ENCODE measurements around the gene RELT.

Gene RELT

DNA sequence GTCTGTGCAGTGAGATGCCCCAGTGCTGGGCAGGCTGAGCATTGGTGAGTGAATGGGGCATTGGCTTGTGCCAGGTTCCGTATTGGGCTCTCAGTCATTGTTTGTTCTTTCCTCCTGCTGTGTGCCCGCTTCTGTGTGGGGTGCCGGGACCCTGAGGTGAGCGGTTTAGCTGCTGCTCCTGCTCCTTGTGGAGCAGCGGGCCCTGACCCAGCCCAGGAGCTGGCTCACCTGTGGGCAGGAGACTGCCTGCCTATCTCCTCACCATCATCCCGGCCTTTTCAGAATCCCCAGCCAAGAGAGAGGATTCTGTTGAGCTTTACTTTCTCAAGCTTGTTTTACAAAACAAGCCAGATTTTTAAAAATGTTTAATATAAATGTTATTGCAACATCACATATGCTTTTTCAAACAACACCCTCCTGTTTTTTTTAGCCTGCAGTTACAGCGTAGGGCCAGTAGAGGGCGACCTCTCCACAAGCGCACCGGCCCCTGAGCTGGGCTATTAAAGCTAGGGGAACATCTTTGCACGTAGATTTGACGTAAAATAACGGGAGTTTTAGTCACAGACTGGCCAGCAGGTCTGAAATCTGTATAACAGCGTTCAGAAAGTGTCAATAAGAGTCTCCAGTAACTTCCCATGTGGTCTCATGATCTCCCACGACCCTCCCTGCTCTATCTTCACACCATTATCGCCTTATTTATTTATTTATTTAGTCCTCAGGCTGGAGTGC lies 25.1 kb upstream of the RELT start:
- Histone ChIP-seq H3K27me3 (ENCODE audit: low read depth, low read length) (no peaks in the 10 kb centered on the region), H3K4me1 (ENCODE audit: control insufficient read depth in 1 of 2, insufficient read depth in 2 of 2, low read length in 2 of 2) (peaks cover 4 to 15% of the 10 kb centered on the region in 2 donors), H3K27ac (ENCODE audit: low read length) (no peak overlapping the region), H3K36me3 (ENCODE audit: control insufficient read depth in 1 of 2, insufficient read depth in 2 of 2, low read length in 2 of 2) (peaks cover 0 to 31% of the 10 kb centered on the region in 2 donors), H3K9me3 (ENCODE audit: control insufficient read depth in 1 of 2, low read length in 2 of 2) (no peaks in the 10 kb centered on the region), H3K4me3 (ENCODE audit: low read depth in 1 of 2, low read length in 2 of 2) (no peak overlapping the region)

DNA sequence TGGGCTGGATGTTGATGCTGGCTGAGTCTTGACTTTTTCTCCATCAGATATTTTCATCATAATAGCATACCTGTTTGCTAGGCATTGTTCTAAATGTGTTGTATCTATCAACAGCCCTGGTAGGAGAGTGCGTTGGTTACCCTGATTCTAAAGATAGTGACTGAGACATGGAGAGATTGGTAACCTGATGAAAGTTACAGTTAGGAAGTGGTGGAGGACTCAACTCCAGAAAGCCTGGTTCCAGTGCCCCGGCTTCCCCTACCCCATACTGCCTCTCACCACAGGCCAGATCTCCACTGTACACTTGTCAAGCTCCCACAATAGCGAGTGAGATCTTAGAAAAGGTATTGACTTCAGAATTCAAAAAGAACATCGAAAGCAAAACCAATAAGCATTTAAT lies 22.8 kb upstream of the RELT start:
- Histone ChIP-seq H3K9me3 (ENCODE audit: control insufficient read depth in 1 of 2, low read length in 2 of 2) (no peaks in the 10 kb centered on the region), H3K4me3 (ENCODE audit: low read depth in 1 of 2, low read length in 2 of 2) (no peak overlapping the region), H3K4me1 (ENCODE audit: control insufficient read depth in 1 of 2, insufficient read depth in 2 of 2, low read length in 2 of 2) (peaks cover 4 to 15% of the 10 kb centered on the region in 2 donors), H3K36me3 (ENCODE audit: control insufficient read depth in 1 of 2, insufficient read depth in 2 of 2, low read length in 2 of 2) (peaks cover 0 to 35% of the 10 kb centered on the region in 2 donors), H3K27me3 (ENCODE audit: low read depth, low read length) (no peaks in the 10 kb centered on the region), H3K27ac (ENCODE audit: low read length) (no peak overlapping the region)

DNA sequence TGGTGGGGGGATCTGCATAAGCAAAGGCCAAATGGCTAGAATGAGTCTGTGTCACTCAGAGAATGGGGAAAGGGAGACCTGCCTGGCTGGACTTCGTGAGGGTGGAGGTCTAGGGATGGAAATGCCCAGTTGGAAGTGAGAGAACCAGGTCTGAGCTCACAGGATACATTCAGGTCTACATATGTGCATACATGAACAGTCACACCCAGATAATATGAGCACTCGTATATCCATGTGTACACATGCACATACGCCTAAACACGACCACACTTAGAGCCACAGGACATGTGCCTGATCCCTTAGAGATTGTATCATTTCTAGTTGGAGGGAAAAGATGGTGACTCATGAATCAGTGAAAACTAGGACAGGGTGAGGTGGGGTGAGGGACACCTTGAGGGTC lies 21.1 kb upstream of the RELT start:
- Histone ChIP-seq H3K9me3 (ENCODE audit: control insufficient read depth in 1 of 2, low read length in 2 of 2) (no peaks in the 10 kb centered on the region), H3K27me3 (ENCODE audit: low read depth, low read length) (no peaks in the 10 kb centered on the region), H3K4me1 (ENCODE audit: control insufficient read depth in 1 of 2, insufficient read depth in 2 of 2, low read length in 2 of 2) (peaks cover 4 to 12% of the 10 kb centered on the region in 2 donors), H3K27ac (ENCODE audit: low read length) (no peak overlapping the region), H3K4me3 (ENCODE audit: low read depth in 1 of 2, low read length in 2 of 2) (no peak overlapping the region), H3K36me3 (ENCODE audit: control insufficient read depth in 1 of 2, insufficient read depth in 2 of 2, low read length in 2 of 2) (peaks cover 8 to 50% of the 10 kb centered on the region in 2 donors)

DNA sequence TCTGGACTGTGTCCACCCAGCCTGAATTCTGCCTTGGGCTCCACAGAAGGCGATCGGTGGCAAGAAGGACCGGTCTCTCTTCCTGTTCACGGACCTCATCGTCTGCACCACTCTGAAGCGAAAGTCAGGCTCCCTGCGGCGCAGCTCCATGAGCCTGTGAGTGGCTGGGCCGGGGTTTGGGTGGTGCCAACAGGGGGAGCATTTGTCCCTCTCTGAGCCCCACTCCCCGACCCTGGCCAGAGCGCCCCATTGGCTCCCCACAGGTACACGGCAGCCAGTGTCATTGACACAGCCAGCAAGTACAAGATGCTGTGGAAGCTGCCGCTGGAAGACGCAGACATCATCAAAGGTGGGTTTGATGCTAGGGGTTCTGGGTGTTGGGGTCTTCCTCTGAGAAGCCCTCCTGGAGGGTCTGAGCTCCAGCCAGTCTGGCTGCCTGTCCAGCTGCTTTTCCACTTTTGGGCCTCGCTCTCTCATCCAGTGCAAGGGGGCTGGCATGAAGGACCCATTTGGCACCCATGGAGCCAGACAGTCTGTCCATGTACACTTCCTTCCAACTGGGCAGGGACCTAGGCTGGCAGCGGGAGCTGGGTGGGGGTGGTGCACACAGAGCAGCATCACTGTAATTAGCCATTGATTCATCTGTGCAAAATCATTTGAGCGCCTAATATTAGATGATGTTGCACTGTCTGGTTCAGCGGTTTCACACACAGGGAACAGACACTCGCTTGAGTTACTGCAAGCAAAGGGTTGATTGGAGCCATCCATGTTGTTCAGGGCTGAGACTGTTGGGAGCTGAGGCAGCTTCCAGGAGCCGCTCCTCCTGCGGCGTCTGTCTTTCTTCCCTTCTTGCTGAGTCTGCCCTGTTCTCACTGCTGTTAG lies 19.0 kb upstream of the RELT start:
- peaks cover 8 to 71% of the 10 kb centered on the region in 2 donors for H3K36me3 ChIP-seq (ENCODE audit: control insufficient read depth in 1 of 2, insufficient read depth in 2 of 2, low read length in 2 of 2)
- peaks cover 0 to 6% of the 10 kb centered on the region in 2 donors for H3K4me1 ChIP-seq (ENCODE audit: control insufficient read depth in 1 of 2, insufficient read depth in 2 of 2, low read length in 2 of 2)
- H3K27ac ChIP-seq (ENCODE audit: low read length): no peak overlapping the region
- H3K9me3 ChIP-seq (ENCODE audit: control insufficient read depth in 1 of 2, low read length in 2 of 2): no peaks in the 10 kb centered on the region
- H3K4me3 ChIP-seq (ENCODE audit: low read depth in 1 of 2, low read length in 2 of 2): no peak overlapping the region
- H3K27me3 ChIP-seq (ENCODE audit: low read depth, low read length): no peaks in the 10 kb centered on the region

DNA sequence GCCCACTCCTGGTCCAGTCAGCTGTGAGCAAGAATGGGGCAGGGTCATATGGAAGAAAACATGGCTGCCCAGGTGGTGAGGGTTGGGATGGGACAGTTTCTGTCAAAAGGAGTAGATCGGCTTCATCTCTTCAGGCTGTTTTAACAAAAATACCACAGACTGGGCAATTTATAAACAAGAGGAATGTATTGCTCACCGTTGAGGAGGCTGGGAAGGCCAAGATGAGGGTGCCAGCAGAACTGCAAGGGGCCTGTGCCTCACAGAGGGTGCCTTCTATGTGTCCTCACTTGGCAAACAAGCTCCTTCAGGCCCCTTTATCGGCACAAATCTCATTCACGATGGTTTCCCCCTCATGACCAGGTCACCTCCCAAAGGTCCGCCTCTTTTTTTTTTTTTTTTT lies 18.1 kb upstream of the RELT start:
- Histone ChIP-seq H3K36me3 (ENCODE audit: control insufficient read depth in 1 of 2, insufficient read depth in 2 of 2, low read length in 2 of 2) (peaks cover 13 to 76% of the 10 kb centered on the region in 2 donors), H3K9me3 (ENCODE audit: control insufficient read depth in 1 of 2, low read length in 2 of 2) (no peaks in the 10 kb centered on the region), H3K4me1 (ENCODE audit: control insufficient read depth in 1 of 2, insufficient read depth in 2 of 2, low read length in 2 of 2) (peaks cover 0 to 6% of the 10 kb centered on the region in 2 donors), H3K27me3 (ENCODE audit: low read depth, low read length) (no peaks in the 10 kb centered on the region), H3K4me3 (ENCODE audit: low read depth in 1 of 2, low read length in 2 of 2) (no peak overlapping the region), H3K27ac (ENCODE audit: low read length) (no peak overlapping the region)

DNA sequence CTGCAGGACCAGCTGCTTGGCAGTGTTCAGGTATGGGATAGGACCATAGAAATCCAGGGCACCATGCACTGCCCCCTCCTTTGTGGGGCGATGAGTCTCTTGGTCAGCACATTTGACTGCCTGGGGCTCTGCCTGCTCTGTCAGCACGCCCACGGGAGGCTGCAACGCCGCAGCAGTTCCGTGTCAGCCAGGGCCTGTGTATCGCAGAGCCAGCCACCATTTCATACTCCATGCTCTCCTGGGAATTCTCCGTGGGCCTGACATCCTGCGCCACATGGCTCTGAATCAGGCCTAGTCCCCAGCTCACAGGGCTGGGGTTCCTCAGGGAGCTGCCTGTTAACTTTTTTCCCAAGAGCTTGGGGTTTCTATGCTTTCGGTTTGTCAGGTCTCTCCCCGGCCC lies 16.9 kb upstream of the RELT start:
- Histone ChIP-seq H3K4me1 (ENCODE audit: control insufficient read depth in 1 of 2, insufficient read depth in 2 of 2, low read length in 2 of 2) (peaks cover 0 to 6% of the 10 kb centered on the region in 2 donors), H3K27me3 (ENCODE audit: low read depth, low read length) (no peaks in the 10 kb centered on the region), H3K27ac (ENCODE audit: low read length) (no peak overlapping the region), H3K9me3 (ENCODE audit: control insufficient read depth in 1 of 2, low read length in 2 of 2) (no peaks in the 10 kb centered on the region), H3K4me3 (ENCODE audit: low read depth in 1 of 2, low read length in 2 of 2) (no peak overlapping the region), H3K36me3 (ENCODE audit: control insufficient read depth in 1 of 2, insufficient read depth in 2 of 2, low read length in 2 of 2) (peaks cover 16 to 85% of the 10 kb centered on the region in 2 donors)

DNA sequence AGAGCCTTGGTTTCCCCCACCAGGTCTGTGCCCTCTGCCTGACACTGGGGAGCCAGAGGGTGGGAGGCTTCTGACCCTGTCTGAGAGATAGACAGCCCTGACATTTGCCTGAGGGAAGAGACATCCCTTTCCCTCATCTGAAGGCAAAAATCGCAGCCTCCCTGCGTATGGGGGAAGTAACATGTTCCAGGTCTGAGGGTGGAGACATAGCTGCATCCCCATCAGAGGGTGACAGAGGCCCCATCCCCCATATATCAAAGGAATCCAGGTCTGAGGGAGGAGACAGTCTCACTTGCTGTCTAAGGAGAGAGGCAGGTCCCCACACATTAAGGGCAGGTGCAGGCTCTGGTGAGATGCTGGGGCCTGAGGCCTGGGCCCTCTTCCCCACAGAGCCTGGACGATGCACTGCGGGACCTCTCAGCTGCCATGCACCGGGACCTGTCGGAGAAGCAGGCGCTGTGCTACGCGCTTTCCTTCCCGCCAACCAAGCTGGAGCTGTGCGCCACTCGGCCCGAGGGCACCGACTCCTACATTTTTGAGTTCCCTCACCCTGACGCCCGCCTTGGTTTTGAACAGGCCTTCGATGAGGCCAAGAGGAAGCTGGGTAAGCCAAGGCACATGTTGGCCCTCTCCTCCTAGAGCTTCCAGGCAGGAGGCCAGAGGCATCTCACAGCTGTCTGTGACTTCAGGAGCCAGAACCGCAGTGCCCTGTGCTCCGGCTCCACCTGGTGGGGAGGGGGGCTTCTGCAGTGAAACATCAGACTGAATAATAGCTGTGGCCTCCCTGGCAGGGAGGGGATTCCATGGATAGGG lies 16.1 kb upstream of the RELT start:
- peaks cover 20 to 93% of the 10 kb centered on the region in 2 donors for H3K36me3 ChIP-seq (ENCODE audit: control insufficient read depth in 1 of 2, insufficient read depth in 2 of 2, low read length in 2 of 2)
- no peaks in the 10 kb centered on the region for H3K27me3 ChIP-seq (ENCODE audit: low read depth, low read length)
- H3K4me1 ChIP-seq (ENCODE audit: control insufficient read depth in 1 of 2, insufficient read depth in 2 of 2, low read length in 2 of 2): peaks cover 0 to 6% of the 10 kb centered on the region in 2 donors
- no peak overlapping the region for H3K27ac ChIP-seq (ENCODE audit: low read length)
- no peaks in the 10 kb centered on the region for H3K9me3 ChIP-seq (ENCODE audit: control insufficient read depth in 1 of 2, low read length in 2 of 2)
- no peak overlapping the region for H3K4me3 ChIP-seq (ENCODE audit: low read depth in 1 of 2, low read length in 2 of 2)

DNA sequence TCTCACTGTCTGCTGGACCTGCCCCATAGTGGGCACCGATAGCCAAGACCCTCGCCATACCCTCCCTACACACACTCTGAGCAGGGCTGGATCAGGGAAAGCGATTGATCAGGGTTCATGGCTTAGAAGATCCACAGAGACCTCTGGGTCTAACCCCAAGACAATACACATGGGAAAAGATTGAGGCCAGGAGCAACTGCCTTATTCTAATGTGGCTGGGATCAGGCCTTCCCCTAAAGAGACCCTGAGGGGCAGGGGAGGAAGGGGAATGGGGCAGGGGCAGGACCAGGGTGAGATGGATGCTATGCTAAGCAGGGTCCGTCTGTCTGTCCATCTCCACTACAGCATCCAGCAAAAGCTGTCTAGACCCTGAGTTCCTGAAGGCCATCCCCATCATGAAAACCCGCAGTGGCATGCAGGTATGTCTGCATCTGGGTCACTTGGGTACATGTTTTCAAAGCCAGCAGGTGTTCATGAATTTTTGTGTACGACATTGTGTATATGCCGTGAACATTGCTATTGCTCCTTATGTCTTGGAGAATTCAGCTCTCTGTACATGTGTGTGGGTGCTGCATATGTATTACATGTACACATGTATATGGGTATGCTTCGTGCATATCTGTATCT lies 15.3 kb upstream of the RELT start:
- no peak overlapping the region for H3K27ac ChIP-seq (ENCODE audit: low read length)
- H3K4me1 ChIP-seq (ENCODE audit: control insufficient read depth in 1 of 2, insufficient read depth in 2 of 2, low read length in 2 of 2): peaks cover 0 to 6% of the 10 kb centered on the region in 2 donors
- H3K9me3 ChIP-seq (ENCODE audit: control insufficient read depth in 1 of 2, low read length in 2 of 2): no peaks in the 10 kb centered on the region
- no peaks in the 10 kb centered on the region for H3K27me3 ChIP-seq (ENCODE audit: low read depth, low read length)
- H3K4me3 ChIP-seq (ENCODE audit: low read depth in 1 of 2, low read length in 2 of 2): no peak overlapping the region
- peaks cover 27 to 95% of the 10 kb centered on the region in 2 donors for H3K36me3 ChIP-seq (ENCODE audit: control insufficient read depth in 1 of 2, insufficient read depth in 2 of 2, low read length in 2 of 2)

DNA sequence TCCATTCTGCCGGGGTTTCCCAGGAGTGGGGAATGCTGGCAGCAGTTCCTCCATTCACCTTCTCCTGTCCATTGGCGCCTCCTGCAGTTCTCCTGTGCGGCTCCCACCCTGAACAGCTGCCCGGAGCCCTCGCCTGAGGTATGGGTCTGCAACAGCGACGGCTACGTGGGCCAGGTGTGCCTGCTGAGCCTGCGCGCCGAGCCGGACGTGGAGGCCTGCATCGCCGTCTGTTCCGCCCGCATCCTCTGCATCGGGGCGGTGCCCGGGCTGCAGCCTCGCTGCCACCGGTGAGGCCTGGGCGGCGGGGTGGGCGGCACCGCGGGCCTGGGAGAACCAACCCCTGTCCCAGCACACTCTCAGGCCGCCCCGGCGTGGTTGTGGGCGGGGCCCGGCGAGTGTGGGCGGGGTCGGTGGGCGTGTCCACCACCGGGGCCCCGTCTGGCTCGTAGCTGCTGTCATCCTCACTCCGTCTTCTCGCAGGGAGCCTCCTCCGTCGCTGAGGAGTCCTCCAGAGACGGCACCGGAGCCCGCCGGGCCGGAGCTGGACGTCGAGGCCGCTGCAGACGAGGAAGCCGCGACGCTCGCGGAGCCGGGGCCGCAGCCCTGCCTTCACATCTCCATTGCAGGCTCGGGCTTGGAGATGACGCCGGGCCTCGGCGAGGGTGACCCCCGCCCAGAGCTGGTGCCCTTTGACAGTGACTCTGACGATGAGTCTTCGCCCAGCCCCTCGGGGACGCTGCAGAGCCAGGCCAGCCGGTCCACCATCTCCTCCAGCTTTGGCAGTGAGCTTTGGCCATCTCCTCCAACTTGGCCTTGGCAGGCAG lies 14.0 kb upstream of the RELT start:
- Histone ChIP-seq H3K27ac (ENCODE audit: low read length) (no peak overlapping the region), H3K27me3 (ENCODE audit: low read depth, low read length) (no peaks in the 10 kb centered on the region), H3K4me1 (ENCODE audit: control insufficient read depth in 1 of 2, insufficient read depth in 2 of 2, low read length in 2 of 2) (peaks cover 0 to 6% of the 10 kb centered on the region in 2 donors), H3K36me3 (ENCODE audit: control insufficient read depth in 1 of 2, insufficient read depth in 2 of 2, low read length in 2 of 2) (peaks cover 28 to 91% of the 10 kb centered on the region in 2 donors), H3K9me3 (ENCODE audit: control insufficient read depth in 1 of 2, low read length in 2 of 2) (no peaks in the 10 kb centered on the region), H3K4me3 (ENCODE audit: low read depth in 1 of 2, low read length in 2 of 2) (no peak overlapping the region)

DNA sequence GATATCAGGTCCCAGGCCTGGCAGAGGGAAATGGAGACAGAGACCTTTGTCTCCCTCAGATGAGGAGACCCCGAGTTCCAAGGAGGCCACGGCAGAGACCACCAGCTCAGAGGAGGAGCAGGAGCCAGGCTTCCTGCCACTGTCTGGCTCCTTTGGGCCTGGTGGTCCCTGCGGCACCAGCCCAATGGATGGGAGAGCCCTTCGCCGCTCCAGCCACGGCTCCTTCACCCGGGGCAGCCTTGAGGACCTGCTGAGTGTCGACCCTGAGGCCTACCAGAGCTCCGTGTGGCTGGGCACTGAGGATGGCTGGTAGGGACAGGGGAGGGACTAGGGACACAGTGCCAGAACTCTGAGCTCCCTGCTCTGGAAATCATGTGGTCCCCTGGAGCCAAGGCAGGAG lies 13.1 kb upstream of the RELT start:
- H3K36me3 ChIP-seq (ENCODE audit: control insufficient read depth in 1 of 2, insufficient read depth in 2 of 2, low read length in 2 of 2): peaks cover 28 to 90% of the 10 kb centered on the region in 2 donors
- H3K9me3 ChIP-seq (ENCODE audit: control insufficient read depth in 1 of 2, low read length in 2 of 2): no peaks in the 10 kb centered on the region
- H3K4me3 ChIP-seq (ENCODE audit: low read depth in 1 of 2, low read length in 2 of 2): no peak overlapping the region
- H3K27ac ChIP-seq (ENCODE audit: low read length): no peak overlapping the region
- peaks cover 0 to 6% of the 10 kb centered on the region in 2 donors for H3K4me1 ChIP-seq (ENCODE audit: control insufficient read depth in 1 of 2, insufficient read depth in 2 of 2, low read length in 2 of 2)
- H3K27me3 ChIP-seq (ENCODE audit: low read depth, low read length): no peaks in the 10 kb centered on the region
